ENCODE data around the gene SH2D3C.

The SH2D3C gene

GRCh38 chr9:127710204-127710783, 68.2 kb downstream of the SH2D3C start:
- H3K27ac ChIP-seq, result no peak overlapping the region
- no peak overlapping the region for H3K4me3 ChIP-seq (ENCODE audit: low read depth in 1 of 2, low read length in 1 of 2)
- peaks cover 22% of the 10 kb centered on the region for H3K27me3 ChIP-seq
- no peaks in the 10 kb centered on the region for H3K36me3 ChIP-seq
- no peaks in the 10 kb centered on the region for H3K9me3 ChIP-seq
- H3K4me1 ChIP-seq (ENCODE audit: control insufficient read depth in 1 of 2, insufficient read depth in 1 of 2, low read depth in 1 of 2, low read length in 1 of 2), result peaks cover 6 to 11% of the 10 kb centered on the region in 2 experiments
- TF ChIP-seq CTCF (IDR thresholded peaks at IDR 0.05), result no peak

GRCh38 chr9:127708952-127709587, 69.4 kb downstream of the SH2D3C start:
- no peak overlapping the region for H3K4me3 ChIP-seq (ENCODE audit: low read depth in 1 of 2, low read length in 1 of 2)
- H3K27me3 ChIP-seq, result peaks cover 12% of the 10 kb centered on the region
- H3K4me1 ChIP-seq (ENCODE audit: control insufficient read depth in 1 of 2, insufficient read depth in 1 of 2, low read depth in 1 of 2, low read length in 1 of 2), result peaks cover 0 to 9% of the 10 kb centered on the region in 2 experiments
- TF ChIP-seq CTCF (IDR thresholded peaks at IDR 0.05), result no peak
- H3K9me3 ChIP-seq, result no peaks in the 10 kb centered on the region
- no peak overlapping the region for H3K27ac ChIP-seq
- no peaks in the 10 kb centered on the region for H3K36me3 ChIP-seq

GRCh38 chr9:127707766-127708165, 70.7 kb downstream of the SH2D3C start:
- Histone ChIP-seq H3K36me3 (no peaks in the 10 kb centered on the region), H3K9me3 (no peaks in the 10 kb centered on the region), H3K4me3 (ENCODE audit: low read depth in 1 of 2, low read length in 1 of 2) (no peak overlapping the region), H3K27me3 (peaks cover 8% of the 10 kb centered on the region), H3K4me1 (ENCODE audit: control insufficient read depth in 1 of 2, insufficient read depth in 1 of 2, low read depth in 1 of 2, low read length in 1 of 2) (peaks cover 0 to 9% of the 10 kb centered on the region in 2 experiments), H3K27ac (no peak overlapping the region)
- no peak for TF ChIP-seq CTCF (IDR thresholded peaks at IDR 0.05)

GRCh38 chr9:127706836-127707241, 71.6 kb downstream of the SH2D3C start, which contains the start of gene CFAP157:
Gene CFAP157, plus strand, starts transcription at chr9:127706988. Its CDS starts 44 bp downstream, at chr9:127707032.
- Histone ChIP-seq H3K27me3 (peaks cover 8% of the 10 kb centered on the region), H3K9me3 (no peaks in the 10 kb centered on the region), H3K4me1 (ENCODE audit: control insufficient read depth in 1 of 2, insufficient read depth in 1 of 2, low read depth in 1 of 2, low read length in 1 of 2) (peaks cover 0 to 9% of the 10 kb centered on the region in 2 experiments), H3K36me3 (no peaks in the 10 kb centered on the region), H3K4me3 (ENCODE audit: low read depth in 1 of 2, low read length in 1 of 2) (no peak within 1 kb of the TSS), H3K27ac (no peak within 1 kb of the TSS)
- TF ChIP-seq CTCF (IDR thresholded peaks at IDR 0.05), result no peak

DNA sequence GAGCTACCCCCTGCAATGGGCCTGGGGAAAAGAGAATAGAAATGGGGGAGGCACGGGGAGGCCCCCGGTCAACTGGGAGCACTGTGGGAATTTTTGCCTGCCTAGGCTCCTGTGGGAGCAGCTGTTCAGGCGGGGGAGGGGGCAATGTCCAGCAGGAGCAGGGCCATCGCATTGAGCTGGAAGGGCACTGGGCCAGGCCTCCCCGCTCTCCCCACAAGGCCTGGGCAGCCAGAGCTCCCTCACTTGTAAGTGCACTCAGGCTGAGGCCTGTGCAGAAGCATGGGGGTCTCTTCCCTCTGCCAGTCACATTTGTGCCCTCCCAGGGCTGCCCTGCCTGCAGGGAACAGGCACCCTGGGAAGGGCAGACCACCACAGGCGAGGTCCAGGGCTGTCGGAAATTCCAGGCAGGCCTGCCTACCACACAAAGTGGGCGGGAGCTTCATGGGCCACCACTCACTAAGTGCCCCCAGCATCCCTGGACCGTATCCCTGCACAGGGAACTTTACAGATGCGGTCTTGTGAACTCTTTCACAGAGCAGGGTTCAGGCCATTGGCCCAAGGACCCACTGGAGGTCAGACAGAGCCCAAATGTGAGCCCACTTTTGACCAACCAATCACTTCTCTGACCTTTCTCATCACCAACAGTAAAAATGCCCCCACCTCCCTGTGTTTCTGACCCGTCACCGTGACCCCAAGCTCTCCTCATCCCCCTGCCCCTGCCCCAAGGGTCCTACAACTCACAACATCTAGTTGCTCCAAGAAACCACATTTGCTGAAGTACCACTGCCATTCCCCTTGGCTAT, 72.7 kb downstream of the SH2D3C start:
- no peaks in the 10 kb centered on the region for H3K36me3 ChIP-seq
- no peak for TF ChIP-seq CTCF (IDR thresholded peaks at IDR 0.05)
- H3K27me3 ChIP-seq, result peaks cover 5% of the 10 kb centered on the region
- H3K4me1 ChIP-seq (ENCODE audit: control insufficient read depth in 1 of 2, insufficient read depth in 1 of 2, low read depth in 1 of 2, low read length in 1 of 2), result no peaks in the 10 kb centered on the region
- H3K27ac ChIP-seq, result no peak overlapping the region
- H3K4me3 ChIP-seq (ENCODE audit: low read depth in 1 of 2, low read length in 1 of 2), result no peak overlapping the region
- H3K9me3 ChIP-seq, result no peaks in the 10 kb centered on the region

All from neutrophil (primary cell).